Endothelial cell (in vitro differentiated cells): ENCODE results near the gene SV2B. TPM values are rescaled to one million over a fixed set of nuclear protein-coding genes. Genes with fewer than 3 reads are reported as not detected.

Experiments
- DNase-seq: peaks from one replicate; pipeline ENCODE4 v3.0.0; 2021; ENCODE audit warnings: low spot score
- H3K27ac Mint-ChIP-seq: one replicate; pipeline ENCODE4 v1.8.0; 2021; ENCODE audit warnings: mixed read lengths, inconsistent platforms; ENCODE audit not compliant: unreplicated experiment
- H3K27me3 Mint-ChIP-seq: one replicate; pipeline ENCODE4 v1.8.0; 2021; ENCODE audit warnings: mild to moderate bottlenecking, moderate library complexity, mixed read lengths, inconsistent platforms; ENCODE audit not compliant: unreplicated experiment
- H3K36me3 Mint-ChIP-seq: one replicate; pipeline ENCODE4 v1.8.0; 2021; ENCODE audit warnings: mild to moderate bottlenecking, low read depth, mixed read lengths, inconsistent platforms; ENCODE audit not compliant: unreplicated experiment
- H3K4me1 Mint-ChIP-seq: one replicate; pipeline ENCODE4 v1.8.0; 2021; ENCODE audit warnings: mild to moderate bottlenecking, mixed read lengths, inconsistent platforms; ENCODE audit not compliant: unreplicated experiment
- H3K4me3 Mint-ChIP-seq: one replicate; pipeline ENCODE4 v1.8.0; 2021; ENCODE audit warnings: mild to moderate bottlenecking, mixed read lengths, inconsistent platforms; ENCODE audit not compliant: unreplicated experiment
- H3K9me3 Mint-ChIP-seq: one replicate; pipeline ENCODE4 v1.8.0; 2021; ENCODE audit warnings: mixed read lengths, inconsistent platforms; ENCODE audit not compliant: unreplicated experiment
- total RNA-seq: library from RNA; stranded (reverse); fragmentation: NEBNext Ultra II Directional; extraction: Animal tissue kit (Norgen Biotek cat#: 25700); gene quantifications from one replicate; pipeline ENCODE4 v1.2.1, GENCODE V29; 2021; ENCODE audit not compliant: unreplicated experiment
- TF ChIP-seq, protein P1 (sequence below): fragments of 200-600 bp; sonication (generic); IDR thresholded peaks from one replicate; pipeline ENCODE4 v1.5.0; 2021; ENCODE audit warnings: antibody characterized with exemption; ENCODE audit not compliant: unreplicated experiment

SV2B gene
- total RNA-seq, 1 donor from 2014 or later, result 0.26 TPM

- no peak for DNase-seq
- TF ChIP-seq, protein P1, sequence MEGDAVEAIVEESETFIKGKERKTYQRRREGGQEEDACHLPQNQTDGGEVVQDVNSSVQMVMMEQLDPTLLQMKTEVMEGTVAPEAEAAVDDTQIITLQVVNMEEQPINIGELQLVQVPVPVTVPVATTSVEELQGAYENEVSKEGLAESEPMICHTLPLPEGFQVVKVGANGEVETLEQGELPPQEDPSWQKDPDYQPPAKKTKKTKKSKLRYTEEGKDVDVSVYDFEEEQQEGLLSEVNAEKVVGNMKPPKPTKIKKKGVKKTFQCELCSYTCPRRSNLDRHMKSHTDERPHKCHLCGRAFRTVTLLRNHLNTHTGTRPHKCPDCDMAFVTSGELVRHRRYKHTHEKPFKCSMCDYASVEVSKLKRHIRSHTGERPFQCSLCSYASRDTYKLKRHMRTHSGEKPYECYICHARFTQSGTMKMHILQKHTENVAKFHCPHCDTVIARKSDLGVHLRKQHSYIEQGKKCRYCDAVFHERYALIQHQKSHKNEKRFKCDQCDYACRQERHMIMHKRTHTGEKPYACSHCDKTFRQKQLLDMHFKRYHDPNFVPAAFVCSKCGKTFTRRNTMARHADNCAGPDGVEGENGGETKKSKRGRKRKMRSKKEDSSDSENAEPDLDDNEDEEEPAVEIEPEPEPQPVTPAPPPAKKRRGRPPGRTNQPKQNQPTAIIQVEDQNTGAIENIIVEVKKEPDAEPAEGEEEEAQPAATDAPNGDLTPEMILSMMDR, result no peak
- Mint-ChIP-seq H3K4me3 (no peak overlapping the region), H3K27me3 (no peaks in the 10 kb centered on the region), H3K4me1 (no peaks in the 10 kb centered on the region), H3K36me3 (no peaks in the 10 kb centered on the region), H3K27ac (no peak overlapping the region), H3K9me3 (no peaks in the 10 kb centered on the region)
These were observed 38.8 kb upstream of the SV2B start for GRCh38 chr15:91061230-91061629.

DNA sequence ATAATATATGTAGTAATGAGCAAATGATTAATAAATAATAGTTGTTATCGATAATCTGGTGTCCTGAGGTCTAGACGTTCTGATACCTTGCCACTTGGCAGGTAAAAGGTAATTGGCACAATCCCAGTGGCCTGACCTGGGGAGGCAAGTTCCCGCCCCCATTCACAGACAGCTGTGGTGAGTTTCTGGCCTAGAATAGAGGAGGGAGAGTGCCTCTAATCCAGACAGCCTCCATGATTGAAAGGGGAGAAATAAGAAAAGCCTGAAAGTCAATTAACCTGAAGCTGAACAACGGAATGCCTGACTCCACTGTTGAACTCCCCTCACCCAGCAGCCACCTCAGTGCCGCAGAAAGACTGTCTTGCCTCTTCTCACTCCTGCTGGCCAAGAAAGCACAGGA, 38.1 kb upstream of the SV2B start:
- Mint-ChIP-seq H3K36me3 (no peaks in the 10 kb centered on the region), H3K27me3 (no peaks in the 10 kb centered on the region), H3K9me3 (no peaks in the 10 kb centered on the region), H3K4me1 (no peaks in the 10 kb centered on the region), H3K4me3 (no peak overlapping the region), H3K27ac (no peak overlapping the region)
- DNase-seq, result no peak
- TF ChIP-seq, protein P1, result no peak

DNA sequence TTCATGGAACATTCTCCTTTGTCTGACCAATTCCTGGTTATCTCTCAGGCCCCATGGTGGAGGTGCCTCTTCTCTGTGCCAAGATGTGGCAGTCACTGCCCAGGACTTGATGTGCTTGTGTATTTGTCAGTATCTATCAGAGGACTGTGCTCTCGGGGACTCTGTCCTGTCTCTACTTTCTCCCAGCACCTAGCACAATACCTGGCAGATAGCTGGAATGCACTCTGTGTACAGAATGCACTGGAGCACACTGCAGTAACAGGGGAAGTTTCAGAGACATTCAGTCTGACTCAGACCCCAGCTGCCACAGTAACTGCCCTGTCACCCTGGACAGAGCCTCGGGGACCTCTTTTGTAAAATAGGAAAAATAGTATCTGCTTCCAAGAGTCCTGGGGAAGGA, 34.6 kb upstream of the SV2B start:
- Mint-ChIP-seq H3K36me3 (no peaks in the 10 kb centered on the region), H3K9me3 (no peaks in the 10 kb centered on the region), H3K4me3 (no peak overlapping the region), H3K27me3 (peaks cover 2% of the 10 kb centered on the region), H3K27ac (no peak overlapping the region), H3K4me1 (no peaks in the 10 kb centered on the region)
- TF ChIP-seq, protein P1, result no peak
- DNase-seq, result no peak

- H3K4me3 Mint-ChIP-seq, result no peak overlapping the region
- DNase-seq, result no peak
- peaks cover 4% of the 10 kb centered on the region for H3K27me3 Mint-ChIP-seq
- no peak overlapping the region for H3K27ac Mint-ChIP-seq
- H3K4me1 Mint-ChIP-seq, result no peaks in the 10 kb centered on the region
- TF ChIP-seq, protein P1, result no peak
- no peaks in the 10 kb centered on the region for H3K36me3 Mint-ChIP-seq
- no peaks in the 10 kb centered on the region for H3K9me3 Mint-ChIP-seq
These were observed 33.0 kb upstream of the SV2B start for GRCh38 chr15:91067036-91067435.

DNA sequence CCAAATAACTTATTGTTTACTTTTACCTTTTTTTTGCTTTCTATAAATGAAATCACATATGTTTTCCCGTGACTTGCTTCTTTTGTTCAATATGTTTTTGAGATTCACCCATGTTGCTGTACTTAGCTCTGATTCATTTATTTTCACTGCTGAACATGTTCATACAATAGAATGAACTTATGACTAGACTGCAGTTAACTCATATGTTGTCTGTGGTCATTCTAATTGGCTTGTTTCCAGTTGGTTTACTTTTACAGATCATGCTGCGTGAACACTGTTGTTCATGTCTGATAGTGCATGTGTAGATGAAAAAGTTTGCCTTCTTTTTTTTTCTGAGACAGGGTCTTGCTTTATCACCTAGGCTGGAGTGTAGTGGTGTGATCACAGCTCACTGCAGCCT, 31.6 kb upstream of the SV2B start:
- no peaks in the 10 kb centered on the region for H3K9me3 Mint-ChIP-seq
- H3K4me3 Mint-ChIP-seq, result no peak overlapping the region
- H3K27ac Mint-ChIP-seq, result no peak overlapping the region
- DNase-seq, result no peak
- H3K27me3 Mint-ChIP-seq, result peaks cover 4% of the 10 kb centered on the region
- no peaks in the 10 kb centered on the region for H3K4me1 Mint-ChIP-seq
- TF ChIP-seq, protein P1, result no peak
- no peaks in the 10 kb centered on the region for H3K36me3 Mint-ChIP-seq
